Measurements from ENCODE around the gene NRARP.
"Not testable (repeated sequence)": the region's sequence is repeated elsewhere in the genome, so short reads cannot be mapped to it uniquely, and the experiment has no call there.

Gene NRARP

GRCh38 chr9:137265496-137266161 lies 36.4 kb downstream of the NRARP start:
- in situ Hi-C loops (cut with MboI; ENCODE audit: low sequenced_read_pairs): no loop called here

DNA sequence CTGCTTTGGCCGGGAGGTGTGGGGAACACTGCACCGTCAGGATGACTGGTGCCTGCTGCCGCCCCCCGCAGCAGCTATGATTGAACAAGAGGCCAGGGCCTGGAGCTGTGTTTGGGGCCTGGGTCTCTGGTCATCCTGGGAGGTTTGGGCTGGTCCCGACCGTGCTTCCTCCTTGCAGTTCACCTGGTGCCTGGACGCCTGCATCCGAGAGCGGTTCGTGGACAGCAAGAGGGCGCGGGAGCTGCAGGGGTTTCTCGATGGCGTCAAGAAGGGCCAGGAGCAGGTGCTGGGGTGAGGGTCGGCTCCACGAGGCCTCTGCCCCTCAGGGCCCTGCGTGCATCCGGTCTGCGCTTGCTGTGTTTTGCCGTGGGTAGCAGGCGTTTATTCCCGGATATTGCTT lies 38.0 kb downstream of the NRARP start:
- in situ Hi-C loops (cut with MboI; ENCODE audit: low sequenced_read_pairs): no loop called here

DNA sequence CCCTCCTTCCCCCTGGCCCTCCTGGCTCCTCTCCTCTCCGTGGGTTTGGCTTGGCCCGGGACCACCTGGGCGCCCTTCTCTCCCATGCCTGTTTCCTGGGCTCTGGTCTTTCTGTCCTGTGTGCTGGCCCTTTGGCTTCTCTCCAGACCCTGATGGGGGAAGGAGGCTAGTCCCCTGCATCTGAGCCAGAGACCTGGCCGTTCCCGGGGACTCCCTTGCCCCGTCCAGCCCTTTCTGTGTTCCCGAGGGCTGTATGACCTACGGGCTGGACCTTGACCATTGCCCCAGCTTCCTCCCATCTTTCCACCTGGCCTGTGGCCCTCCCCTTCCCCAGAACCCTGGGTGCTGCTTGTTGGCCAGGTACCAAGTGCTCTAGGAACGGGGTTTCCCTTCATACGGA lies 38.6 kb downstream of the NRARP start:
- in situ Hi-C loops (cut with MboI; ENCODE audit: low sequenced_read_pairs): no loop called here

- in situ Hi-C loops (cut with MboI; ENCODE audit: low sequenced_read_pairs): no loop called here
These were observed 39.2 kb downstream of the NRARP start for GRCh38 chr9:137262909-137263285.

DNA sequence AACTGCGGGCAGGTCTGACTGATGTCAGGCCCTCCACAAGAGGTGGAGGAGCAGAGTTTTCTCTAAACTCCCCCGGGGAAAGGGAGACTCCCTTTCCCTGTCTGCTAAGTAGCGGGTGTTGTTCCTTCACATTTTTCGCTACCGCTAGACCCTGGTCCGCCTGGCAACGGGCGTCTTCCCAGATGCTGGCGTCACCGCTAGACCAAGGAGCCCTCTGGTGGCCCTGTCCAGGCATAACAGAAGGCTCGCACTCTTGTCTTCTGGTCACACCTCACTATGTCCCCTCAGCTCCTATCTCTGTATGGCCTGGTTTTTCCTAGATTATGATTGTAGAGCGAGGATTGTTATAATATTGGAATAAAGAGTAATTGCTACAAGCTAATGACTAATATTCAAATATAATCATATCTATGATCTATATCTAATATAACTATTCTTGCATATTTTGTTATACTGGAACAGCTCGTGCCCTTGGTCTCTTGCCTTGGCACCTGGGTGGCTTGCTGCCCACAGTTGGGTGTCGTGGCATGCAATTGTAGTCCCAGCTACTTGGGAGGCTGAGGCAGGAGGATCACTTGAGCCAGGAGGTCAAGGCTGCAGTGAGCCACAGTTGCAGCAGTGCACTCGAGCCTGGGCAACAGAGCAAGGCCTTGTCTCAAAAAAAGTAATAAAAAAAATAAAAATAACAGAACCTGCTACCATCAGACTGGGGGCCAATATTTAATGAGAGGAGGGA lies 39.7 kb downstream of the NRARP start:
- in situ Hi-C loops (cut with MboI; ENCODE audit: low sequenced_read_pairs): not testable (repeated sequence)

- in situ Hi-C loops (cut with MboI; ENCODE audit: low sequenced_read_pairs): no loop called here
These were observed 45.2 kb downstream of the NRARP start for GRCh38 chr9:137256856-137257255.

- in situ Hi-C loops (cut with MboI; ENCODE audit: low sequenced_read_pairs): no loop called here
These were observed 45.7 kb downstream of the NRARP start for GRCh38 chr9:137256362-137256761.

DNA sequence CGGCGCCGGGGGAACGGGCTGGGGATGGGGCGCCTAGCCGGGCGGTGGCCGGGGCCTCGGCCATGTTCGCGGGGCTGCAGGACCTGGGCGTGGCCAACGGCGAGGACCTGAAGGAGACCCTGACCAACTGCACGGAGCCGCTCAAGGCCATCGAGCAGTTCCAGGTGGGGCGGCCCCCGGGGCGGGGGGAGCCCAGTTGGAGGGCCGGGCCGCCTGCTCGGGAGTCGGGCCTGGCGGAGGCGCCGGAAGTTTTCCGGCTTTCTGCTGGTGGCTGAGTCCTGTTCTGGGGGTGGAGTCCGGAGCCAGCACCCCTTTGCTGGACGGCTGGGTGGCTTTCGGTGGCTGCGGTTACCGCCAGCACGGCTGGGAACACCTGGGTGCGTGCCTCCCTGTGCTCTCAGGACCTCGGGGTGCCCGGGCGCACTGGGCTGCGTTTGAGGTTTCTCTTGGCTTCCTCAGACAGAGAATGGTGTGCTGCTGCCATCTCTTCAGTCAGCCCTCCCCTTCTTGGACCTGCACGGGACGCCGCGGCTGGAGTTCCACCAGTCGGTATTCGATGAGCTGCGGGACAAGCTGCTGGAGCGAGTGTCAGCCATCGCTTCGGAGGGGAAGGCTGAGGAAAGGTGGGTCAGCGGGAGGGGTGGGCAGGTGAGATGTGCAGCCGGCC lies 46.5 kb downstream of the NRARP start:
- in situ Hi-C loops (cut with MboI; ENCODE audit: low sequenced_read_pairs): no loop called here

DNA sequence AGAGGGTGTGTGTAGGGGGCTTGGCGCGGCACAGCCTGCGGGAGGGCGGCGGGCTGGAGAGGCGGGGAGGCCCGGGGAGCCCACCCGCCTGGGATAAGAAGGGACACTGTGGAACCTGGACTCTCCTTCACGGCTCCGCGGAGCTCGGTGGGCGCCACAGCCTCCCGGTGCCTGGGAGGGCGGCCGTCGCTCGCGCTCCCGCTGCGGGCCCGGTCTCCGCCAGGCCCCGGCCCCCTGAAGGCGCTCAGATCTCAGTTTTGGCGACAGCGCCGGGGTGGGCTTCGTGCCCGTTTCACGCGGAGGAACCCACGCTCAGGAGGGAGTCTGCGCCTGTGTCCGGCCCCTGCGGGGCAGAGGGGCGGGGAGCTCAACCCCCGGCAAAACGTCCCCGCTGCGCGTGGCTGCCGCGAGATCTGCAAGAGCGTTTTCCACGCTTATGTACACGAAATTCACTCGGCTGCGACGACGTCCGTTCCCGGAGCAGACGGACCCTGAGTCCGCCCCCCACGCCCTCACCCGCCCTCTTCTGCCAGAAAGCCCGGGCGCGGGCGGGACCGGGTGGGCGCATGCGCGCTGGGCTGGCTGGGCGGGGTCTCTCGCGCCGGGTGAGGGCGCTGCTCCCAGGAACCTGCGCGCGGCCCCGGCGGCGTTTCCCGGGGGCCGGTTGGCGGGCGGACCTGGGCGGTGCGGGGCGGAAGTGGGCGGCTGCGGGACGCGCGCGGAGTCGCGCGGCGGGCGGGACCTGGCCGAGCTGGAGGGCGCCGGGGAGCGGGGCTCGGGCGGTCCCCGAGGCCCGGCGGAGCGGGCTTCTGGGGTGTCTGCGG lies 47.2 kb downstream of the NRARP start, which contains the start of gene NELFB:
Gene NELFB, plus strand, starts transcription at position 704 of the 824 bp plus-strand sequence.
- in situ Hi-C loops (cut with MboI; ENCODE audit: low sequenced_read_pairs): no loop called here

DNA sequence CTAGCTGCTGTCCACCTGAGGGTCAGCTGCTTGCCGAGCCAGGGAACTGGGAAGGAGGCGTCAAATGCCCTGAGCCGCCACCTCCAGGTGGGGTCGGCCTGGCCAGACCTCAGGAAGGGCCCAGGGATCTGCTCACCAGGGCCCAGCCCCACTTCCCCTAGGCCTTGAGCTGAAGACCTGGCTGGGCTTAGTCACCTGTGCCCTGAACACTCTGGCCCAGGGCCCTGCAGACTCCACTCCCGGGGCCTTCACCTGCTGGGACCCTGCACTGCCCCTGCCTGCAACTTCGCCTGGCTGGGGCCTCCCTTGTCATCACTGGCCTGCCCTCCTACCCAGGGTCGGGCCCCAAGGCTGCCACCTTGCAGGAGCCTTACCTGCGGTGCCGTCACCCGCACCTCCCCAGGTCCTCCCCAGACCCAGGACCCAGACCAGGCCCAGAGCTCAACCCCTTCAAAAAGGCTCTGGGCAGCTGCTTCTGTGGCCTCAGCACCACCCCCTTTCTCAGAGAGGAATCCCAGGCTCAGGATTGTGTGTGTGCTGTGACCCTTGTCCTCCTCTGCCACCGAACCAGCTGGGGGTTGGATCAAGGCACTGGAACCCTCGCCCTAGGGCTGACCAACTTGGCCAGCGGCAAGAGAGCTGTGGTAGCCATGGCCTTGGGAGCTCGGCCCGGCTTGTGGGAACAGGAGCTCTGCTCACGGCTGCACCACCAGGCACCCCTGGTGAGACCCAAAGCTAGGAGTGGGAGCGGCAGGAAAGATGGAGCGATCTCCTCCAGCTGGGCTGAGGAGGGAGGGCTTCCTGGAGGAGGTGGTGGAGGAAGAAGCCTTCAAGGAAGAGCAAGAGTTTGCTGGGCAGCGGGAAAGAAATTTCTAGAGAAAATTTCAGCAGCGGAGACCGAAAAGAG lies 48.1 kb downstream of the NRARP start:
- in situ Hi-C loops (cut with MboI; ENCODE audit: low sequenced_read_pairs): no loop called here

DNA sequence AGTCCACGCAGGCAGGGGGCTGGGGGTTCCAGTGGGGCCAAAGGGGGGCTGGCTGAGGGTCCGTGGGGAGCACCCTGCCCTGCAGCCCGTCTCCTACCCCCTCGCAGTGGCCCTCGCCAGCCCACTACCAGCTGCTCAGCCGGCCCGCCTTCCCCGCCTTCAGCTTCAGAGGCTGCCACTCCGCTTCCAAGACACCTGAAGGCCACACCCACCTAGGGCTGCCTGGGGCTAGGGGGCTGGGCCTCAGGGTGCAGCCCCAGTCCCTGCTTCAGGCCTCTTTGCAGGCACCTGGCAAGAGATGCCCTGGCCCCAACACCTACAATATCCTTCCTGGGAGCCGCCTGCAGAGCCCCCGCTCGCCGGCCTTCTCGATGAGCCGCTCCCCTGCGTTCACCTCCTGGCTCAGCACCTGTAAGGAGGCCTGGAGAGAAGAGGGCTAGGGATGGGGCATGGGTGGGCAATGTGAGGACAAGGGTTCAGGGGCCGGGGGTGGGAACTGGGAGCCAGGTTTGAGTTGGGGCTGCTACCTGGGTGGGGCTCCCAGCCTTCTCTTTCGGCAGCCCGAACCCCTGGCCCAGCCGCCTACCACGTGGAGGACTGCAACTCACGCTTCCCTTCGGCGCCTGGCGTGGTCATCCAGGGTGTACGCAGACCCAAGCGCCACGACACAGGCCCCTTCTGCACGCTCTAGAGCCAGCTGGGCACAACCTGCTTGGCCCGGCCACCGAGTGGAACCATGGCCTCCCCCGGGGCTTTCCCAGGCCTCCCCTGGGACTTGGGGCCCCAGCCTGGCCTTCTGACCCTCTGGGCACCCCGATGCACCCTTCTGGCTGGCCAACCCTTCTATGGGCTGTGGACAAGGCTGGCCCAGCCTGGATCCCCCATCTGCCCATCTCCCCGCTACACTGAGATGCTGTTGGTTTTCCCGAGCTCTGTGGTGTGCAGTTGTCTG lies 49.2 kb downstream of the NRARP start:
- in situ Hi-C loops (cut with MboI; ENCODE audit: low sequenced_read_pairs): no loop called here

GRCh38 chr9:137251490-137252268 lies 50.4 kb downstream of the NRARP start:
- in situ Hi-C loops (cut with MboI; ENCODE audit: low sequenced_read_pairs): no loop called here

- in situ Hi-C loops (cut with MboI; ENCODE audit: low sequenced_read_pairs): no loop called here
These were observed 50.9 kb downstream of the NRARP start, which contains the start of gene STPG3 for GRCh38 chr9:137251194-137251461. Gene STPG3, plus strand, starts transcription at chr9:137251286. Its CDS starts 1 bp downstream, at chr9:137251287.

DNA sequence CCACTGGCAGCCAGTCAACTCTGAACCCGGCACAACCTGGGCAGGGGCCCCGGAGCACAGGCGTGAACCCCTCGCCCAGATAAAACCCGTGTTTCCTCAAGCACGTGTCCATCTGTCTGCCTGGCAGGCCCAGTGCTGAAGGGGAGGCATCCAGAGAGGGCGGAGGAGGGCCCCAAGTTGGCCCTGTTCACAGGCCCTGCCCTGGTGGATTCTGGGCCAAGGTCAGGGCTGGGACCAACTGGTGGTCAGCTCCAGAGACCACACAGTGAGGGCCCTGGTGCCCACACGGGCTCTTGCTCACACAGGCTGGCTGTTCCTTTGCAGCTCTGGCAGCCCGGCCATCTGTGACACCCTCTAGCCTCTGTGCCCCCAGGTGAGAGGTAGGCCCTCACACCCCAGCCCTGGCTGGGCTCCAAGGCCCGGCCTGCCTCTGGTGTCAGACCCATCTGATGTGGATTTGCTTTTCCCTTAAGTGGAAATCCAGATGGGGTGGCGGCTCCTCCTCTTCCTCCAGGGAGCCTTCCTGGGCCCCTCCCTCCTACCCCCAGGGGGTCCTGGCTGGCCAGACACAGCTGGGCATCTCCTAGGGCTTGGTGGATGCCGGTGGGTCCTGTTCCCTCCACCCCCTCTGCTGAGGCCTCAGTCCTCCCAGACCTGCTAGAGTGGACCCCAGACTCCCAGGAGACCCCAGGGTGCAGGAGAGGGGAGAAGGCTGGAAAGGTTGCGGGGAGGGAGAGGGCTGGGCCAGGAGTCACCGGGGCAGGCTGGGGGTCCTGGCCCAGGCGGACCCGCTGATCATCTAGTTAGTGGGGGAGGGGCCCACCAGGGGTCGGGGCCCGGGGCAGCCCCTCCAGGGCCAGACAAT lies 51.5 kb downstream of the NRARP start:
- in situ Hi-C loops (cut with MboI; ENCODE audit: low sequenced_read_pairs): no loop called here

All from HL-60/S4 treated with retinoic acid at 250 ng/mL for 4 days and 3 days (cell line).